GM21367 (cell line): ENCODE data around the gene SGK2.

Source experiments
- ATAC-seq: cut with Tn5 transposase; IDR thresholded peaks from one replicate; pipeline ENCODE4 v1.9.1; 2021; ENCODE audit not compliant: unreplicated experiment

SGK2 gene

GRCh38 chr20:43558412-43559146, at the start of gene SGK2:
TSS of gene SGK2 (plus strand) at chr20:43559027. CDS start at chr20:43566496, 7,469 bp downstream.
- no peak for ATAC-seq

- no peak for ATAC-seq
Measured at GRCh38 chr20:43511879-43512278, 46.9 kb upstream of the SGK2 start.

- ATAC-seq = no peak
Measured at GRCh38 chr20:43513372-43513930, 45.4 kb upstream of the SGK2 start.

GRCh38 chr20:43513931-43514647, 44.7 kb upstream of the SGK2 start:
- peak; percentile 79 for ATAC-seq

- ATAC-seq = peak; percentile 17
Measured at GRCh38 chr20:43514648-43514999, 44.2 kb upstream of the SGK2 start.

- no peak for ATAC-seq
Measured at GRCh38 chr20:43515628-43516027, 43.2 kb upstream of the SGK2 start.

GRCh38 chr20:43516251-43516824, 42.5 kb upstream of the SGK2 start:
- ATAC-seq = no peak

GRCh38 chr20:43520074-43520630, 38.7 kb upstream of the SGK2 start:
- no peak for ATAC-seq

- ATAC-seq = no peak
Measured at GRCh38 chr20:43525021-43525420, 33.8 kb upstream of the SGK2 start.

- no peak for ATAC-seq
Measured at GRCh38 chr20:43528258-43528875, 30.5 kb upstream of the SGK2 start.

GRCh38 chr20:43529051-43529450, 29.8 kb upstream of the SGK2 start:
- ATAC-seq = no peak

GRCh38 chr20:43529457-43530153, 29.2 kb upstream of the SGK2 start:
- no peak for ATAC-seq

GRCh38 chr20:43530321-43531090, 28.3 kb upstream of the SGK2 start:
- ATAC-seq = no peak

- ATAC-seq = no peak
Measured at GRCh38 chr20:43531091-43531443, 27.8 kb upstream of the SGK2 start.

GRCh38 chr20:43532416-43533055, 26.3 kb upstream of the SGK2 start:
- no peak for ATAC-seq

GRCh38 chr20:43533060-43533459, 25.8 kb upstream of the SGK2 start:
- no peak for ATAC-seq

- ATAC-seq = no peak
Measured at GRCh38 chr20:43534016-43534415, 24.8 kb upstream of the SGK2 start.

GRCh38 chr20:43534791-43535350, 24.0 kb upstream of the SGK2 start:
- no peak for ATAC-seq

- no peak for ATAC-seq
Measured at GRCh38 chr20:43535370-43536004, 23.3 kb upstream of the SGK2 start.
